HG03558 (cell line): ENCODE data around the gene PBX4.

Source experiments
- ATAC-seq: cut with Tn5 transposase; IDR thresholded peaks from one replicate; pipeline ENCODE4 v1.9.1; 2021; ENCODE audit warnings: moderate number of reproducible peaks; ENCODE audit not compliant: unreplicated experiment; ENCODE audit errors: extremely low read depth

The PBX4 gene

DNA sequence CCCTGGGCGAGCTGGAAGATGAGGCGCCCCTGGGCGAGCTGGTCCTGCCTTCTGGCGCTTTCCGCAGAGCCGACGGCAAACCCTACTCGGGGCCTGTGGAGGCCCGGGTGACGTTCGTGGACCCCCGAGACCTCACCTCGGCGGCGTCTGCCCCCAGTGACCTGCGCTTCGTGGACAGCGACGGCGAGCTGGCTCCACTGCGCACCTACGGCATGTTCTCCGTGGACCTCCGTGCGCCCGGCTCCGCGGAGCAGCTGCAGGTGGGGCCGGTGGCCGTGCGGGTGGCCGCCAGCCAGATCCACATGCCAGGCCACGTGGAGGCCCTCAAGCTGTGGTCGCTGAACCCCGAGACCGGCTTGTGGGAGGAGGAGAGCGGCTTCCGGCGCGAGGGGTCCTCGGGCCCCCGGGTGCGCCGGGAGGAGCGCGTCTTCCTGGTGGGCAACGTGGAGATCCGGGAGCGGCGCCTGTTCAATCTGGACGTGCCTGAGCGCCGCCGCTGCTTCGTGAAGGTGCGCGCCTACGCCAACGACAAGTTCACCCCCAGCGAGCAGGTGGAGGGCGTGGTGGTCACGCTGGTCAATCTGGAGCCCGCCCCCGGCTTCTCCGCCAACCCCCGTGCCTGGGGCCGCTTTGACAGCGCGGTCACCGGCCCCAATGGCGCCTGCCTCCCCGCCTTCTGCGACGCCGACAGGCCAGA lies 74.1 kb downstream of the PBX4 start:
- no peak for ATAC-seq

DNA sequence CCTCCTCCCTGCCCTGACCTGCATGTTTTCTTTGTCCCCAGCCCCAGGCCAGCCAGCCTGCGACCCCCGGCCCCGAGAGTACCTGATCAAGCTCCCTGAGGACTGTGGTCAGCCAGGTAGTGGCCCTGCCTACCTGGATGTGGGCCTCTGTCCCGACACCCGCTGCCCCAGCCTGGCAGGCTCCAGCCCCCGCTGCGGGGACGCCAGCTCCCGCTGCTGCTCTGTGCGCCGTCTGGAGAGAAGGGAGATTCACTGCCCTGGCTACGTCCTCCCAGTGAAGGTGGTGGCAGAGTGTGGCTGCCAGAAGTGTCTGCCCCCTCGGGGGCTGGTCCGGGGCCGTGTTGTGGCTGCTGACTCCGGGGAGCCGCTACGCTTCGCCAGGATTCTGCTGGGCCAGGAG lies 74.8 kb downstream of the PBX4 start:
- ATAC-seq = no peak

DNA sequence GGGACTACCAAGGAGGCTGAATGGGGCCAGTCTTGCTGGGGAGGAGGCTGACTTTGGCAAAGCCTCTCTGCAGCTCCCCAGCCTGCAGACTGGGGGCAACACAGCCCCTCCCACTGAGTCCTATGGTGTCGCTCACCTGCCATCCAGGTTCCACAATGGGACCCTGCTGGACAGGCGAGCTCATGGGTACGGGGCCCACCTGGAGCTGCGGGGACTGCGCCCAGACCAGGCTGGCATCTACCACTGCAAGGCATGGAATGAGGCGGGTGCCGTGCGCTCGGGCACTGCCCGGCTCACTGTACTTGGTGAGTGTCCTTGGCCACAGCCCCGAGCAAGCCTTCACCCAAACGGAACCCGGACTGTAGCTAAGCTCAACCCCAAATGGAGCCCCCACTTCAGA lies 75.4 kb downstream of the PBX4 start:
- ATAC-seq = no peak

DNA sequence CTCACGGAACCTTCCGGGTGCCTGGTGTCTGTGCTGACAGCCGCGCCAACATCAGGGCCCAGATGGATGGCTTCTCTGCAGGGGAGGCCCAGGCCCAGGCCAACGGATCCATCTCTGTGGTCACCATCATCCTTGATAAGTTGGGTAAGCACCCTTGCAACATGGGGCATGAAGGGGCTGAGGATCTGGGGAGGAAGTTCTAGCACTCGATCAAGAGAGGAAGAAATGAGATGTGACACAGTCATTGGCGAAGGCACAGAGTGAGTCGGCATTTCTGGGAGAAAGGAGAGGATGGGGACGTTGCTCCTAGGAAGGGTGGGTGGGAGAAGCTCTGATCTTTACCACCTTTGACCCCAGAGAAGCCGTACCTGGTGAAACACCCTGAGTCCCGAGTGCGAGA lies 76.0 kb downstream of the PBX4 start:
- ATAC-seq = no peak

DNA sequence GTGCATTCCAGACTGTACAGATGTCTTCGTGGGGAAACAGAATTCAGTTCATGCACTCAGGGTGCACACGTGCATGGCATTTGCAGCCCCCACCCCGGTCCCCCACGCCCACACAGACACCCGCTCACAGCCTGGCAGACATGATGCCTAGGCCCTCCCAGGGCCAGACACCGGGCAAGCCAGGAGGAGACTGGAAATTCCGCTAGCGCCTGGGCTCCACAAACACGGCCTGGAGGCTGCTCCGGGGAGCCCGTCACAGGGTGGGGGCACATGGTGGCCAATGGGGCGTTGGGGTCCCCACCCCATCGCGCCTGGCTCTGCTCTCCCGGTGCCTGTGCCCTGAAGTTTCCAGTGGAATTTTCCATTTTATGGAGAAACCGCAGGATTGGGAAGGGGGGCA lies 76.9 kb downstream of the PBX4 start:
- no peak for ATAC-seq

DNA sequence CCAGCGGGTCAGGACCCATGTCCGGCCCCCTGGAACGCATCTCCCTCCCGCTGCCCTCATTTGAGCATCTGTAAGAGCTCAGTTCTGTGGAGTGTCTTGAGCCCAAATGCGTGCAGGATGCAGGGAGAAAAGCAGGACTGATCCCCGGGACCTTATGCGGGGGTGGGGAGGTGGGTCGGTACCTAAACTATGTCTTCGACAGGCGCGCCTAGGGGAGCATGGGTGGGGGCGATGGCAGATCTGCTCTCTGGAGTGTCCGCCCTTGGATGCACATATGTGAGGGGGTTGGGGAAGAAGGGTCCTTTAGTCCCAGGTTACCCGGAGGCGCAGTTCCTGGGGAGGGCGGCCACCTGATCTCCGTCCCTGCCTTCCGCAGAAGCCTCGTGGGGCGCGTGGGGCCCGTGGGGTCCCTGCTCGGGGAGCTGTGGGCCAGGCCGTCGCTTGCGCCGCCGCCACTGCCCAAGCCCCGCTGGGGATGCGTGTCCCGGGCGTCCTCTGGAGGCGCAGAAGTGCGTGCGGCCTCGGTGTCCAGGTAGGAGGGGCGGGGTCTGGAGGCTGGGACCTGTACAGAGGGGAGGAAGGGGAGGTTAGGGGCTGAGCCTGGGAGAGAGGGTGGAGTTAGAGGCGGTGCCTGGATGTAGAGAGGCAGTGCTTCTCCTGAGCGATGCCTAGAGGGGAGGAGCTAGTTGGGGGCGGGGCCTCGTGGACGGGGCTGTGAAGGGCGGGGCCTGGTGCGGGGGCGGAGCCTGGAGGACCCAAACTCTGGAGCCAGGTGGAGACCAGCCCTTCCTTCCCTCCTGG lies 77.6 kb downstream of the PBX4 start:
- no peak for ATAC-seq

DNA sequence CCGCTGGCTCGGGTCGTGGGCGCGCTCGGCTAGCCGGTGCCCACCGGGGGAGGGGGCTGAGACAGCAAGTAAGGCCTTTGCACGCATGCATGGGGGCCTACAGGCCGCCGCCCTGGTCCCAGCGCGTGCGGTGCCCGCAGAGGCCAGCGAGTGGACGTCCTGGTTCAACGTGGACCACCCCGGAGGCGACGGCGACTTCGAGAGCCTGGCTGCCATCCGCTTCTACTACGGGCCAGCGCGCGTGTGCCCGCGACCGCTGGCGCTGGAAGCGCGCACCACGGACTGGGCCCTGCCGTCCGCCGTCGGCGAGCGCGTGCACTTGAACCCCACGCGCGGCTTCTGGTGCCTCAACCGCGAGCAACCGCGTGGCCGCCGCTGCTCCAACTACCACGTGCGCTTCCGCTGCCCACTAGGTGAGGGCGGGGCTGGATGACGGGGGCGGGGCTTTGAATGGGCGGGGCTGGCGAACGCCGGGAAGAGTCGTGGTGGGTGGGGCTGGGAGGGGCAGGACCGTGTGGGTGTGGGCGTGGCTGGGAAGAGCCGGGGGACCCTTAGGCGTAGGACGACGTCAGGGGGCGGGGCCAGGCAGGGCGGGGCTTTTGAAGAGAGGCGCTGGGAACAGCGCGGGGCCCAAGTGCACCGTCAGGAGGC lies 78.3 kb downstream of the PBX4 start:
- ATAC-seq = no peak

DNA sequence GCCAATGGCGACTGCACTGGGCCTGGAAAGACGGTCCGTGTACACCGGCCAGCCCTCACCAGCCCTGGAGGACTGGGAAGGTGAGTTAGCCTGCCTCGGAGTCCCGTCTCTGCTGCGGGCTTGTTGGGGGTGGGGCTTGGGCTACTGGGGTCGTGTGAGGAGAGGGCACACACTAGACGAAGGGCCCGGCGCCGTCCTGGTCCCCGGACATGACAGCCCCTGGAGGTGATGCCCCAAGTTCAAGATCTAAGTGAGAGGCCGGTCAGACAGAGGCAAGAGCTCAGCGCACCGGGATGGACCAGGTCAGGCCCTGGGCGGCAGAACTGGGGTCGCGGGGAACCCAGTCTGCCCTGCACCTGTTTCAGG lies 78.8 kb downstream of the PBX4 start:
- no peak for ATAC-seq

DNA sequence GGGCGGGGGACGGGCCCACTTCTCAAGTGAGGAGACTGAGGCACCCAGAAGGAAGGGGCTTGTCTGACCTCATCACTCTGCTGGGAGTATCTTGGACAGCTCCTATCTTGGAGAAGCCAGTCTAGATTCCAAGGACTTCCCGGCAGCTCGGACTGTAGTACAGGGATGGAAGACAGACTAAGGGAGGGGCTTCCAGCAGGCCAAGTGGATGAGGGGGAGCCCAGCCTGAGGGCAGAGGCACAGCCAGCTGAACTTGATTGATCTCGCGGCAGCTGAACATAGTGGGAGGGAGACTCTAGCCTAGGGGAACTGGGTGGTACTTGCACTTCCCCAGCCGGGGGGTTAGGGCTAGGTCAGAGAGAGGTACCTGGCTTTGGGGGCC lies 79.7 kb downstream of the PBX4 start:
- no peak for ATAC-seq

DNA sequence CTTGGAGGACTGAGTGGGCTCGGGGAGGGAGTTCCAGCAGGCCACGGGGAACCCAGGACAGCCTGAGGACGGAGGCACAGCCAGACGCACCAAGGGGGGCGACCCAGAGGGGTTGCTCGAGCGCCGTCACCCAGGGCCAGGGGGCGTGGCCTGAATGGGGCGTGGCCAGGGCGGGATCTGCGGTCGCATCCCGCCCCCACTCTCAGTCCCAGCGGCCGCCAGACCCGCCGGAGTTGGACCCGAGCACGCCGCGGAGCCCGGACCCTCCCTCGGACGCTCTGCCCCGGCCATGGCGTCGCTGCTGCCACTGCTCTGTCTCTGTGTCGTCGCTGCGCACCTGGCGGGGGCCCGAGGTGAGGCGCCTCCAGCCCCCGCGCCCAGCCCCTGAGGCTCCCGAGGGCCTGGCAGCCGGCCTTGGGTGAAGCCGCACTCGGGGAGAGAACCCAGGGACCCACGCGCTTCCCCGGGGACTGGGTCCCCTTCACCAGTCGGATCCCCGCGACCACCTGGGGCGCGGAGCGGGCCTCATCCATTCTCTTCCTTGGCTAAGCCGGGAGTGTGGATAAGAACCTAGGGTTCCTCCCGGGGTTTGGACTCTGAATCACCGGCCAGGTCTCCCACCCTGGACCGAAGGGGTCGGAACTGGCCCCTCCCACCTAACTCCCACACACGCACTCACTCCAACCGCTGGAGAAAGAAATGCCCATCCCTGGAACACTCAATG lies 80.3 kb downstream of the PBX4 start, which contains the start of gene CILP2:
TSS of gene CILP2 (plus strand) at position 205 of the 724 bp plus-strand sequence. CDS start at position 290, 85 bp downstream.
- ATAC-seq = no peak

DNA sequence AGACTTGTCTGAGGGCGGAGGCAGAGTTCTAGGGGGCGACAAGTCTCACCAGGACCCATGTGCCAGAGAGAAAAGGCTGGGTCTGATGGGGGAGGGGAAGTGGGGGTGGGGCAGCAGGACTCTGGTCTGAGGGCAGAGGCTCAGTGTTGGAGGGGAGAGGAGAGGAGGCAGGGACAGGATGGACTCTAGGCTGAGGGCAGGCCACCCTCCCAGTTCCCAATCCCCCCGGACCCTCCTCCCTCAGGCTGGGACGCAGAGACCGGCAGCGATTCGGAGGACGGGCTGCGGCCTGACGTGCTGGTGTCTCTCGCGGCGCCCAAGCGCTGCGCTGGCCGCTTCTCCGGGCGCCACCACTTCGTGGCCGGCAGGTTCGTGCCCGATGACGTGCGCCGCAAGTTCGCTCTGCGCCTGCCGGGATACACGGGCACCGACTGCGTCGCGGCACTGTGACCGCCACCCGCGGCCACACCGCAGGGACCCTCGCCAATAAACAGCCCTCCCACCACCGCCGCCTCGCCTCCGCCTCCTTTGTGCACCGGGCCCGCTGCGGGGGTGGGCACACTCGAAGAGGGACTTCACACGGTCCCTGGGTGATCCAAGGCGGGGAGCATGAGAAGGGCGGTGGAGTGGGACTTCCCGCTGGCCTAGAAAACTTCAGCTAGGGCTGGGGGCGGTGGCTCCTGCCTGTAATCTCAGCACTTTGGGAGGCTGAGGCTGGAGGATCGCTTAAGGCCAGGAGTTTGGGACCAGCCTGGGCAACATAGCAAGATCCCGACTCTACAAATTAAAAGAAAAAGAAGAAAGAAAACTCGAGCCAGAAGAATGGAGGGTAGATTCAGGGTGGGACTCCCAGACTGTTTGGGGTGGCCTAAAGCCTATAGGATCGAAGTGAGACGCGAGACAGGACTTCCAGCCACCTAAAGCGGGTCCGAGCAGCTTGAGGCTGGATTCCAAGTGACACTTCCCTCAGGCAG lies 81.1 kb downstream of the PBX4 start:
- no peak for ATAC-seq

DNA sequence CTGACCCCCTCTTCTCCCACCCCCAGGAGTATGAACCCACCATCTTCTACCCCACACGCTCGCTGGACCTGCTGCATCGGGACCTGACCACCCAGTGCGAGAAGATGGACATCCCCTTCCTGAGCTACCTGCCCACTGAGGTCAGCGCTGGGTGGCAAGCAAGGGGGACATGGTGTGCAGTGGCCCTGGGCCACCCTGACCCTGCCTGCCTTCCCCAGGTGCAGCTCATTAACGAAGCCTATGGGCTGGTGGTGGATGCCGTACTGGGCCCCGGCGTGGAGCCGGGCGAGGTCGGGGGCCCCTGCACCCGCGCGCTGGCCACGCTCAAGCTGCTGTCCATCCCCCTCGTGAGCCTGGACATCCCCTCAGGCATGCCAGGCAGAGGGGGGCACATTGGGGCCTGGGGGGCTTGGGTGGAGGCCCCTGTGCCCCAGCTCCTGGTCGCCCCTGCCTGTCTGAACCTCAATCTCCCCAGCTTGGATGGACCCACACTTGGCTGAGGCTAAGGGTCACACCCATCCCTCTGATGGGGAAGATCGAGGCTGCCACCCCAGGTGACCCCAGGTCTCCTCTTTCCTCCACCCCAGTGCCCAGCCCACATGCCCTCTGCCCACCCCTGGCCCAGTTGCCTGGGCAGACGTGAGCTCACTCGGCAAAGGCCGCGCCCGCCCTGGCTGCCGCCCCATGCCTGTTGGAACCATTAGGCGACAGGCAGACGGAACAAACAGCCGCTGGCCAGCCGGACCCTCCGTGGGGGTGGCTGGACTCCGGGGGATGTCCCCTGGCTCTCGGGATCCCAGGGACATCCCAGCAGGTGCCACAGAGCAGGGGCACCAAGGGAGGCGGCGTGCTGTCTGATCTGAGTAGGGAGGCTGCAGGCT lies 82.9 kb downstream of the PBX4 start:
- ATAC-seq = no peak

DNA sequence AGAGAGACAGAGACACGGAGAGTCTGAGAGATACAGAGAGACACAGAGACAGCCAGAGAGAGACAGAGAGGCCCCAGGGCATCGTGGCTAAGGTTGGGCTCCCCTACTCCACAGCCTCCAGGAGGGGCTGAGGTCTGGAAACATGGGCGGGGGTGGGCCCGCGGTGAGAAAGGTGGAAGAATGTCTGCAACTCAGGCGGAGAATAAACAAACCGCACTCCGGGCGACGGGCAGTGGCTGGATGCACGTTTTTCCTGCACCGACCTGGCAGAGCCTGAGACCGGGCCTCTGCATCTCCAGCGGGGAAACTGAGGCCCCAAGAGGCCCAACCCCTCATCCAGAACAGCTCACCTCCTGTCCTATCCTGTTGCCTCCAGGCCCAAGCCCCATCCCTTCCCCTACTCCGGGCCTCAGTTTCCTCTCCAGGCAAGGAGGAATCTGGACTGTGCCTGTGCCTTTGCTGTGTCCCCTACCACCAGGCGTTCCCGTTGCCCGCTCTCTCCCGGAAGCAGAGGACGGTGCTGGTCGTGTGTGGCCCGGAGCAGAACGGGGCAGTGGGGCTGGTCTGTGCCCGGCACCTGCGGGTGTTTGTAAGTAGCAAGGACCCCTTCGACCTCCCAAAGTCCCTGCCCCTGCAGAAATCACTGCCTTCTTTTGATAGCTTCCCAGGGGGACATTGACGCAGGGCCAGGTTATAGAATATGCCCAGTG lies 83.8 kb downstream of the PBX4 start:
- no peak for ATAC-seq

DNA sequence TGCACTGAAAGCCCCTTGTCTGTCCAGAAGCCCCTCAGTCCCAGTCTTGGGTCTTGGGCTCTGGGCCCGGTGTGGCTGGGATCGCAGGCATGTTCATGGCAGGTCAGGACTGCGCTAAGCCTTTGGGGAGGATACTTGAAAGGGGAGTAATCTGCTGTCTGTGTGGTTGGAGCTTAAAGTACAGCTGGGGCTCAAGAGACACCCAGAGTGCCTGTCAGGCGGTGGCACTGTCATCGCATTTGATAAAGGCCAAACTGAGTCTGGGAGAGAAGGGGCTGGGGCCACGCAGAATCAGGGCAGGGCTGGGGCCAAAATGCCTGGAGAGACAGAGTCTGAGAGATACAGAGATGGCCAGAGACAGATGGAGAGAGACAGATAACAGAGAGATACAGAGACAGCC lies 84.6 kb downstream of the PBX4 start:
- ATAC-seq = no peak

DNA sequence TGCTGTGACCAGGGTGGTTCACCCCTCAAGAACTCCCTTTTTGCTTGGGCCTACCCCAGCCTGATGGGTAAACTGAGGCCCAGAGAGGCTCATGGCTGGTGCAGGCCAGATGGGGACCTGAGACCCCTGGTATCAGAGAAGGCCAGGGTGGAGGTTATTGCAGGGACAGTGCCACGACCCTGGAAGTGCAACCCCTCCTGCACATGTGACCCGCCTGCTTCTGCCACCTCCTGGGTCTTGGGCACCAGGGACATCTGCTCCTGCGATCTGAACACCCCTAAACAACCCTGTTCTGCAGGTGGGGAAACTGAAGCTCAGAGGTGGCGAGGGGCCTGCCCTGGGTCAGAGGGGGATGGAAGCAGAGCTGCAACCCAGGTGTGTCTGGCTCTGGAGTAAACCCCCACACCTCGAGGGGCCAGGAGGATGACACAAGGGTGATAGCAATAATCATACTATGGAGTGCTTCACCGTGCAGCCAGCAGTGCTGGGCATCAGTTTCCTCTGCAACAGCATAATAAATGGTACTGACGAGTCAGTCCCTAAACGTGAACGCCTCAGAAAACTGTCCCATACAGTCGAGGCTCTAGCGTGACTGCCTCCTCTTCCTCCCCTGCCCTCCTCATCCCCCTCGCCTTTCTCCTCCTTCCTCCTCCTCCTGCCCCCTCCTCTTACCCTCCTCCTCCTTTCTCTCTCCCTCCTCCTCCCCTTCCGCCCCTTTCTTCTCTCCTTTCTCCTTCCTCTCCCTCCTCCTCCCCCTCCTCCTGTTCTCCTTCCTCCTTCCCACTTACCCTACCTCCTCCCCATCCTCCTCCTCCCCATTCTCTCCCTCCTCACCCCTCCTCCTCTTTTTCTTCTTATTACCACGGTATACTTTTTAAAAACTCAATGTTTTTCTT lies 85.4 kb downstream of the PBX4 start:
- no peak for ATAC-seq

DNA sequence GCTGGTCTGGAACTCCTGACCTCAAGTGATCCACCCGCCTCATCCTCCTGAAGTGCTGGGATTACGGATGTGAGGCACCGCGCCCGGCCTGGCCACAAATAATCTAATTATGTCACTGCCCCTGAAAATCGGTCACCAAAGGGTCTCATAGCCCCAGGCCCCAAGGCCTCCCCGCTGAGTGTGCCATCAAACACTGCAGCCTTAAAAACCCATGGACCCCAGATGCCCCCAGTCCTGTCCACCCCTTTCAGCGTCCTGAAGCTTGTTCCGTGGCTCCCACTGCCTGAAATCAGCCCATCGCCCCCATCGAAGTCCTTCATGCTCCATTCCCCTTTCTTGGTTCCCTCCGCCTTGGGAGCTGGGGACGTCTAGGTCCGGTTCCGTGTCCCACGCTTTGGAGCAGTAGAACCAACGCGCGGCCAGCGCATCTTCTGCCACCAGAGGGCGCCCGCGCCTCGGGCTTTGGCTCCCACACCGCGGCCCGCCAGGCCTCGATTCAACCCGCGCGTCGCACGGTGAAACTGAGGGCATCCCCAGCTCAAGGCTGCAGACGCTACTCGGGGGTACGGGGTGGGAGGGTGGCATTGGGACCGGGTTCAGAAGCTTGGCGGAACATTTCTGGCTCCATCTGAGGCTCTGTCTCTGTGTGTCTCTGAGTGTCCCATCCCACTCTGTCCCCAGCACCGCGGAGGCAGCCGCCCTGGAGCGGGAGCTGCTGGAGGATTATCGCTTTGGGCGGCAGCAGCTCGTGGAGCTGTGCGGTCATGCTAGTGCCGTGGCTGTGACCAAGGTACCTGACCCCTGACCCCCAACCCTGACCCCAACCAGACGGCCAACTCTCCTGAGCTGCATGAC lies 86.3 kb downstream of the PBX4 start:
- ATAC-seq = no peak
